ENCODE measurements around the gene HIPK4.

HIPK4 gene

GRCh38 chr19:40355975-40356680, 33.9 kb downstream of the HIPK4 start:
- ChIA-PET CTCF (interaction anchor here (2.7 to 4.0 kb wide), 2 partner anchors 10 to 51 kb away, joined by 10 to 17 read pairs; no protein-coding TSS in a partner anchor), POLR2A (interaction anchor here (1.1 kb wide), 1 partner anchor 9 kb away, joined by 3 read pairs; no protein-coding TSS in a partner anchor)
- no peak overlapping the region for H3K4me3 ChIP-seq (ENCODE audit: low read depth, low read length)
- no peak for TF ChIP-seq CTCF (IDR thresholded peaks at IDR 0.05; ENCODE audit: insufficient read depth, low read length, missing control alignments)
- no peak for DNase-seq (ENCODE audit: low read depth, low spot score)

- ChIA-PET CTCF (interaction anchor here (2.2 kb wide), 1 partner anchor 12 kb away, joined by 5 read pairs; no protein-coding TSS in a partner anchor), POLR2A (interaction anchor here (1.0 to 1.2 kb wide), 2 partner anchors 13 to 240 kb away, joined by 3 read pairs; no protein-coding TSS in a partner anchor)
- no peak for DNase-seq (ENCODE audit: low read depth, low spot score)
- peak overlapping the region; percentile 88 for H3K4me3 ChIP-seq (ENCODE audit: low read depth, low read length)
- no peak for TF ChIP-seq CTCF (IDR thresholded peaks at IDR 0.05; ENCODE audit: insufficient read depth, low read length, missing control alignments)
These were observed 40.9 kb downstream of the HIPK4 start for GRCh38 chr19:40348961-40349507.

GRCh38 chr19:40348125-40348913, 41.7 kb downstream of the HIPK4 start, which contains the start of the genes C19orf47 and PLD3:
Gene C19orf47, minus strand, starts transcription at chr19:40348397. Its CDS starts 6,540 bp downstream, at chr19:40341857.
Gene PLD3, plus strand, starts transcription at chr19:40348695. Its CDS starts 17,789 bp downstream, at chr19:40366484.
- CTCF ChIA-PET, result interaction anchor here (1.1 to 2.2 kb wide), 4 partner anchors 11 to 118 kb away, joined by 3 to 9 read pairs (median 5); no protein-coding TSS in a partner anchor
- TF ChIP-seq CTCF (IDR thresholded peaks at IDR 0.05; ENCODE audit: insufficient read depth, low read length, missing control alignments), result no peak
- H3K4me3 ChIP-seq (ENCODE audit: low read depth, low read length), result peak within 1 kb of the TSS; percentile 88
- POLR2A ChIA-PET, result interaction anchor here (0.7 to 1.3 kb wide), 8 partner anchors 12 to 241 kb away, joined by 3 to 5 read pairs (median 3); partner anchors contain the start of gene SERTAD1
- DNase-seq (ENCODE audit: low read depth, low spot score), result peak; percentile 91

- no peak for TF ChIP-seq CTCF (IDR thresholded peaks at IDR 0.05; ENCODE audit: insufficient read depth, low read length, missing control alignments)
- ChIA-PET POLR2A (no interaction called here), CTCF (no interaction called here)
- no peak overlapping the region for H3K4me3 ChIP-seq (ENCODE audit: low read depth, low read length)
- no peak for DNase-seq (ENCODE audit: low read depth, low spot score)
These were observed 45.6 kb downstream of the HIPK4 start for GRCh38 chr19:40344422-40344821.

DNA sequence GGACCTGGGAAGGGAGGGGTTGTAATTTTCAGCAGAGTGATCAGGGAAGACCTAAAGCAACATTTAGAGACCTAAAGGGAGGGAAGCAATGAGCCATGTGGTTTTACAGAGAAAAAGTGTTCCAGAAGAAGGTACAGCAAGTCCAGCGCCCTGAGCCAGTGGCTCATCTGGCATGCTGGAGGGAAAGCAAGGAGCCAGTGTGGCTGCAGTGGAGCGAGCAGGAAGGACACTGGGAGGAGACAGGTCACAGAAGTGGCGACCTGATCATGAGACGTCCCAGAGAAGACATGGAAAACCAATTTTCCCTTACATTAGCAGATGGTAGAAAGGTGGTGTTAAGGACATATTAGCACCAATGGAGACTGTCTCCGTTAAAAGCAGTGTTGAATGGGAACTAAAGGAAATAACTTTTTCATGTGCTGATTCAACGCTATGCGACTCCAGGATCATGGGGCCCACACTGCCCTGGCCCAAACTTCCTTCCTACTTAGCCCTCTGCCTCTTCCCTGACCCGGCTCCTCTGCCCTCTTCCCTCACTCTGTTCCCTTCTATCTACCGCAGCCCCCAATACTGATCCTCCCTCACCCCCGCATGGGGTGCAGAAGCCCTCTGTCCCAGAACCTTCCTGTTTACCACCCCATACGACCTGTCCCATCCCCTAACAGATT, 47.2 kb downstream of the HIPK4 start:
- TF ChIP-seq CTCF (IDR thresholded peaks at IDR 0.05; ENCODE audit: insufficient read depth, low read length, missing control alignments), result no peak
- H3K4me3 ChIP-seq (ENCODE audit: low read depth, low read length), result no peak overlapping the region
- POLR2A ChIA-PET, result no interaction called here
- CTCF ChIA-PET, result no interaction called here
- DNase-seq (ENCODE audit: low read depth, low spot score), result no peak
